GM03348 (cell line): Measurements from ENCODE around the gene THSD4.
A peak's percentile ranks its signal among the peaks of the same experiment; 100 is the strongest.

Source experiments
- DNase-seq: peaks from one replicate; pipeline ENCODE4 v3.0.0; 2012; ENCODE audit warnings: low spot score

The THSD4 gene

DNA sequence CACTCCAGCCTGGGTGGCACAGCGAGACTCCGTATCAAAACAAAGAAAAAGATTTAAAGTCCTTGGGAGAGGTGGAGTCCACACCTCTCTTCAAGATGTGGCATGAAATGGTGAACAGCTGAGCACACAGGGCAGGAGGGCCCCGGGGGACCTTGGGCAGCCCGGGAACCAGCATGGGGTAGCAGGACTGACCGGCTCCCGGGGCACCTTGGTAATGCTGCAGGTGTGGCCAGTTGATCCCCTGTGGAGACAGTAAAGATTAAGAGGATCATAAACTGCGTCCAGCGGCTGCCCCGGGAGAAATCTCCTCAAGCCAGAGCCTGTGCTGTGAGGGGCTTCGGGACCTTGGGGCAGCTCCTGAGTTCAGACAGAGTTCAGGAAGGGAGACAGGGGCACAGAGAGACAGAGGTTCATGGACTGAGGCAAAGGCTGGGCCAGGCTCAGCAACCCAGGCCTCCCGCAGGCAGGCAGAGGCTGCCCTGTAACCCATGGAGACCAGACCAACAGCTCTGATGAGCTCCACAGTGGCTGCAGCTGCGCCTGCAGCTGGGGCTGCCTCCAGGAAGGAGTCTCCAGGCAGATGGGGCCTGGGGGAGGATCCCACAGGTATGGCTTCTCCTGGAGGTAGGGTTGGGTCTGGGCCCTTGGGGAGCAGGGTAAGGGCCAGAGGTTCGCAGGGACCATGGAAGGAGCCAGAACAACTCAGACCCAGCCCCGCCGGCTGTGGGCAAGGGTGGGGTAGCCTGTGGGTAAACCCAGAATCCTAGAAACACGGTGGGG lies 695.2 kb downstream of the THSD4 start, which contains the start of gene NR2E3:
Gene NR2E3, plus strand, starts transcription at position 299 of the 780 bp plus-strand sequence. Its CDS starts 190 bp downstream, at position 489.
- no peak for DNase-seq

DNA sequence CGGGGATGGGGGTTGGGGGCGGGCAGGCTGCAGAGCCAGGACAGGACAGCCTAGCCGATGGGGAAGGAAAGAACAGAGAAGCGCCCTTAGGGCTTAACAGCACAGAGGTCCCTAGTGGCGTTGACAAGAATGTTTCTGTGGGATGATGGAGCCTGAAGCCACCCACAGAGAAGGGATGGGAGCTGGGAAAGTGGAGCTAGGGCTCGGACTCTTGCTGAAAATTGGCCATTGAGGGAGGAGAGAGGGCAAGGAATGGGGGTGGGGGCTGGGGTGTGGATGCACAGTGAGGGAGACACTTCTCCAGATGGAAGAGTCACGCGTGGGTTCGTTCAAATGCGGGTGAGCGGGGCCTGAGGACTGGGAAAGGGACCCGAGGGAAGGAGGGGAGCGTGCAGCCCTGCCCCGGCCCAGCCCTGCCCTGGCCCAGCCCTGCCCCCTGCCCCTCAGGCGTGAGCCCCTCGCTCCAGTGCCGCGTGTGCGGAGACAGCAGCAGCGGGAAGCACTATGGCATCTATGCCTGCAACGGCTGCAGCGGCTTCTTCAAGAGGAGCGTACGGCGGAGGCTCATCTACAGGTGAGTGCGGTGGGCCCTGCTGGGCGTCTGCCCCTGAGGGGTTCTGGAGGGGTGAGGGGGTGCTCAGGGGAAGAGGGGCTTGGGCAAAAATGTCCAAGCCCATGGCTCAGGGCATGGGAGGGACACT lies 695.9 kb downstream of the THSD4 start:
- DNase-seq: no peak

DNA sequence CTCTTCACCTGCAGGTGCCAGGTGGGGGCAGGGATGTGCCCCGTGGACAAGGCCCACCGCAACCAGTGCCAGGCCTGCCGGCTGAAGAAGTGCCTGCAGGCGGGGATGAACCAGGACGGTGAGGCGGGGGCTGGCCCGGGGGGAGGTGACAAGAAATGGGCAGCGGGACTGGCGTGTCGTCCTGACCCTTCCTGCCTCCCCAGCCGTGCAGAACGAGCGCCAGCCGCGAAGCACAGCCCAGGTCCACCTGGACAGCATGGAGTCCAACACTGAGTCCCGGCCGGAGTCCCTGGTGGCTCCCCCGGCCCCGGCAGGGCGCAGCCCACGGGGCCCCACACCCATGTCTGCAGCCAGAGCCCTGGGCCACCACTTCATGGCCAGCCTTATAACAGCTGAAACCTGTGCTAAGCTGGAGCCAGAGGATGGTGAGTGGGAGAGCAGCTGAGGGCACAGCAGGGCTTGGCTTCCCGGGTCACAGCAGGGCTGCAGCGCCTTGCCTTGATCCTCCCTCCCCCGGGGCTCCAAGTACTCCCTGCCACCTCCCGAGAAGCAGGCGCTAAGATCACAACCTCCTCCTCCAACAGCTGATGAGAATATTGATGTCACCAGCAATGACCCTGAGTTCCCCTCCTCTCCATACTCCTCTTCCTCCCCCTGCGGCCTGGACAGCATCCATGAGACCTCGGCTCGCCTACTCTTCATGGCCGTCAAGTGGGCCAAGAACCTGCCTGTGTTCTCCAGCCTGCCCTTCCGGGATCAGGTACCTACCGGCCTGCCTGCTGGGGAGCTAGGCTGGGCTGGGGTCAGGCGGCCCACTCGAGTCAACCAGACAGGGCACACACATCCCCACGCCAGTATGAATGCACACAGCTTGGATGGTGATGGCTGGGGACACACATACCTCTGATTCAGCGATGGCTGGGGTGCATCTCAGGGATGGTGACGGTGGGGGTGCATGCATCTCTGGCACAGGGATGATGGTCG lies 696.8 kb downstream of the THSD4 start:
- DNase-seq: no peak

DNA sequence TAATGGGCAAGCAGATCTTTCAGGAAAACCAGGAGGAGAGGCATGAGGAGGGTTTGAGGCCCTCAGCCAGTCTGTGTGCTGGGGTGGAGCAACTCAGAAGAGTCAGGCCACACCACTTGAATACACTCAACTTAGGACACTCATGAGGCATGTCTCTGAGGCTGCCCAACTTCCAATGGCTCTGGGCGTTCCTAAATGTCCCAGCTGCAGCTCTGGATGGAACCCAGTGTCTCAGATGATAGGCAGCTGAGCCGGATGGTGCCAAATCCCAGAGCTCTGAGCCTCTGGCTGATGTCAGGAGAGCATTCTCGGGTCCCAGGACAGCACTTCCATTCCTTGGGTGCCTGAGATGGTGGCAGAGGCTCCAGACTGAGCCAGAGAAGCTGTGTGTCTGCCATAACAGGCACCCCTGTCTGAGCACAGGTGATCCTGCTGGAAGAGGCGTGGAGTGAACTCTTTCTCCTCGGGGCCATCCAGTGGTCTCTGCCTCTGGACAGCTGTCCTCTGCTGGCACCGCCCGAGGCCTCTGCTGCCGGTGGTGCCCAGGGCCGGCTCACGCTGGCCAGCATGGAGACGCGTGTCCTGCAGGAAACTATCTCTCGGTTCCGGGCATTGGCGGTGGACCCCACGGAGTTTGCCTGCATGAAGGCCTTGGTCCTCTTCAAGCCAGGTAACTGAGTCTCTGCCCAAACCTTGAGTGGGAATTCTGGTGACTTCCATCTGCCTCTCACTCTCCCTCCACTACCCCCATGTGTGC lies 697.9 kb downstream of the THSD4 start:
- peak; percentile 41 for DNase-seq

DNA sequence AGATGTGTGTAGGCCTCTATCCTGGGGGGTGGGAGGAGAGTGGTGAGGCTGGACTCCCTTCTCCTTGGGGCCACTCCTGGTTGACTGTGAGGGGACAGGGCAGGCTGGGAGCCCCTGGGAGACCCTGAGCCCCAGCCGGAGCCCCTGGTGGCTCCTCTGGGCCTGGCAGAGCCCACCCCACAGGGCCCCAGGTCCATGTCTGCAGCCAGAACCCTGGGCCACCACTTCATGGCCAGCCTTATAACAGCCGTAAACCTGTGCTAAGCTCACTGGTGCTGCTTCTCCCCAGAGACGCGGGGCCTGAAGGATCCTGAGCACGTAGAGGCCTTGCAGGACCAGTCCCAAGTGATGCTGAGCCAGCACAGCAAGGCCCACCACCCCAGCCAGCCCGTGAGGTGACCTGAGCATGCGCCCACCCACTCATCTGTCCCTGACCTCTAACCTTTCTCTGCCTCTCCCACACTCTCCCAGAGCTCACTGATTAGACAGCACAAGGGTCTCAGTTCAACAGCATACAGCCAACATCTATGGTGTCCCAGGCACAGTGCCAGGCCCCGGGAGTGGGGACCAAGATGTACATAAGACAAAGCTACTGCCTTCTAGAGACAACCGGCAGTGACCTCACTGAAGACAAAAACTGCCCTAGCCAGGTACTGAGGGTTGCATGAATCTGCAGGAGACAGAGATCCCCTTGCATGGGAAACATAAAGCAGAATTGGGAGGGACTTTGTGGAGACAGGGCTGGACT lies 698.6 kb downstream of the THSD4 start:
- no peak for DNase-seq

DNA sequence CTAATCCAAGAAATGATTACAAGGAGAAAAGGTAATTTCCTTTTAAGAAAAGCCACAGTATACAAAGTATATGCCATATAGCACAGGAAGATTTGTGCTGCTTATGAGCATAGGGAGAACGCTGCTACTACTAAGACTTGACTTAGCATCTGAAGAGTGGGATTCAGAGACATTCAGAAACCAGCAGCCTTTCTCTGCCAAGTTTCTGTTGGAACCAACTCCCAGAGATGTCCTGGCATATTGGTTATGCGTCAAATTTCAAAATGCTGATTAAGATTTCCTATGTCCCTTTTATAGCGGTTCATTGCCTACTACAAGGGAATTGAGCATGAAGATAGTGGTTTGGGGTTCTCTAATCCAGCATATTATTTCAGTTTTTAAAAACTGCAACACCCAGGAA lies 700.0 kb downstream of the THSD4 start:
- DNase-seq: no peak

DNA sequence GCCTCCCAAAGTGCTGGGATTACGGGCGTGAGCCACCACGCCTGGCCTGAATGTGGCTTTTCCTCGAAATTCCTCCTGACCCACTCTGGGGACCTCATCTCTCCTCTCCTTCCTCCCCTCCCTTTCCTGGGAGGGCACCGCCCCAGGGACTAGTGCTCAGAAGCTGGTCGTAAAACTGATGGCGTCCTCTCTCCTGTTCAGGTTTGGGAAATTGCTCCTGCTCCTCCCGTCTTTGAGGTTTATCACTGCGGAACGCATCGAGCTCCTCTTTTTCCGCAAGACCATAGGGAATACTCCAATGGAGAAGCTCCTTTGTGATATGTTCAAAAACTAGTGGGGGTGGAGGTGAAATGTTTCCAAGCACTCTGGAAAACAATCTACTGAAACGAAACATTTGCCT lies 702.1 kb downstream of the THSD4 start:
- no peak for DNase-seq

DNA sequence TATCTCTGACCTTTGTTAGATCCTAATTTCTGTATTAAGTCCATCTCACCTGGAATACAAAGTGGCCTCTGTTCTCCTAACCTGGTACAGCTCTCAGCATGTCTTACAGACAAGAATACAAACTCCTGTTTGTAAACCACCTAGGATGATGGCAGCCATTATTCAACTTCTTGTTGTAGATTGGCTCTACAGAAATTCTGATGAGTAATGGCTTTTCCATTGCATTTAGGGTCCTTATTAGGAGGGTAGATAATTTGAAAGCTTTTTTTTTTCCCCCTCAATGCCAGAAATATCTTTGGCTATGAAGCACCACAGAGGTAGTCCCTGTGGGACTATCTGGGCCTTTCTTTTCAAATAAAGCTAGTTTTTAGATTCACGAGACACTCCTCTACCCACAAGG lies 704.9 kb downstream of the THSD4 start:
- no peak for DNase-seq

DNA sequence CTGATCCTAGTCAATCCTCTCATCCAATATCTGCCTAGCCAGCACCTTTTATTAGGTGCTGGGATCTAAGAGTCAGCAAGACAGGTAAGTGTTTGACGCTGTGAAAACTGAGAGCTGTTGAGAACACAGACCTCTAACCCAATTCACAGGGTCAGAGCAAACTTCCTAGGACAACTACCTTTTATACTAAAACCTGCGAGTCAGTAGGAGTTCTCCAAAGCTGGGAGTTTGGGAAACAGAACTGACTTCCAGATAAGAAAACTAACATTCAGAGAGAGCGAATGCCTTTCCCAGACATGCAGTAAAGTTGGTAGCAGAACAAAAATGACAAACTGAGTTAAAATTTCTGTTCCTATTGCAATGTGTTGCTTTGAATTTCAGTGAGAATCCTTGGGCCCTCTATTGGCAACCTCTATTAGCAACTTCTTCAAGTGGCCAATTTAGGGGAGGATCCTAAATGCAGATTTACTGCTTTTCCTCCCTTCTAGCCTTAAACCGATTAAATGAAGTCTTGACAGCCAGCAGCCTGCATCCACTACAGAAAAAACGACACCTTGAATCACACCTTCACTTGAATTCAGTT lies 706.4 kb downstream of the THSD4 start:
- no peak for DNase-seq

DNA sequence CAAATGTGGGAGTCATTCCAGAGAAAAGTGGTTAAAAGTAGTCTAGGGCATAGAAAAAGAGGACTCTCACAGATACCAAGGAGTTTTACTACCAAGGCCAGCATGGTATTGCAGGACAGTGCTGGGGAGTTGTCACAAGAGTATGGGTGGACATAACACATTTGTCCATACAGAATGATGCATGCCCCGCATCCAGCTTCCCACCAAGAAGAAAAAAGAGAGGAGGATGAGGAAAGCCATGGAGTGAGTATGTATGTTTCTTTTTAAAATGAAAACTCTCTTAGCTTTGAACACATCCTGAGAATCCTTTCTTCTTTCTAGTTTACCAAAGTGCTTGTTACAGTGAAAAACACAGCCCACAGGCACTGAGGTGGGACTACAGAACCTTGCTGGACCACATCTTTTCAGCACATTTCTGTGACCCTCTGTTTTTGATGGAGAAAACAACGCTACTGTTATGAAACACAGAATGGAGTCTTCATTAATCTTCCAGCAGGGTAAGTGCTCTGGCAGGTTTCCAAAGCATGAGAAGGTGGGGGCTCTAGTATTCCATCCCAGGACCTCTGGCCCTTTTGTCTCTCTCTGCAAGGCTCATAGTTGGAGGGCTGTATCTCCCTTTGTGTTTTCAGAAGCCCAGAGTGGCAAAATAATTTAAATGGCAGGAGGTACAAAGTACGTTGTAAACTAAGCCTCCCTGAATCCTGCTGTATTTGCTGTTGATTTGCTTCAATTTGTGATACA lies 707.8 kb downstream of the THSD4 start:
- DNase-seq: no peak

DNA sequence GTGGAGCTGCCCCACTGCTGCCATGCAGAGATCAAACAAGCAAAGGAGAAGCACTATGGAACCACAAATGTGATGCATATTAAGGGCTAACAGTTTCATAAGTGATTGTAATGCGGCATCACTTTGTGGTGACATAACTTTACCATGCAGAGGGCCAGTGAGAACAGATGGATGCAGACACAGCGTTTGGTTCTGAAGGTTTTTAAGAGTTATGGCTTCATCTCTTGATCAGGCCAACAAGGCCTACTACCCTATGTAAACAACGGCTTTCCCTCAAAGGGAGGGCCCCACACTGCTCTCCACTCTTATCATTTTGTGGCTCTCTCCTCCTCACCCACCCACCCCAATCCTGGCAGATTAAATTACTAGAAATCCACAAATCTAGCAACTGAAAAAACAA lies 708.5 kb downstream of the THSD4 start:
- DNase-seq: no peak

DNA sequence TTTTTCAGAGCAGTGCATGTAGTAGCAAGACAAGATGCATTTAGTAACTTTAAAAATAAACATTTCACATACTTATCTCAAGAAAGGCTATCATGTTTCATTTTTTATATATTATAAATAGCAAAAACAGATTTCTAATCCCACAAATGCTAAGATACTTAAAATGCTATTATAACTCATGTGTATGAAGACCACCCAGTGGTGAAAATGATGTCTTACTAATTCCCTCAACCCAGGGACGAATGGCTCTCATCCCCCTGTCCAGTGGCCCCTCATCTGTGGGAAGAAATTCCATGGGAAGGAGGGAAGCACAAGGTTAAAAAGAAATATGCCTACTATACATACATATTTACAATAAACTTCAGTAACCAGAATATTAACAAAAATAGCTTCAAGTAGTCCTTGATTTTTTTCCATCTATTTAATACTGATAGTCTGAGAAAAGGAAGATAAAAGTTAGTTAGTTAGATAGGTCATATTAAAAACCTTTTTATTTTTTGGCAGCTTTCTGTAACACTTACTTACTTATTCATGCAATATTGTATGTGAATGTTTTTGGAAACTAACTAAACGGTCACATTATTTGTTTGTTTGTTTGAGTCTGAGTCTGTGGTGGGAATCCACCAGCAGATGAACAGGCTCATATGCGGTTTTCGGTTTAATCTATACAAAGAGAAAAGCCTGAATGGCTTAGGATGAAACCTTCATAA lies 709.9 kb downstream of the THSD4 start:
- DNase-seq: no peak

DNA sequence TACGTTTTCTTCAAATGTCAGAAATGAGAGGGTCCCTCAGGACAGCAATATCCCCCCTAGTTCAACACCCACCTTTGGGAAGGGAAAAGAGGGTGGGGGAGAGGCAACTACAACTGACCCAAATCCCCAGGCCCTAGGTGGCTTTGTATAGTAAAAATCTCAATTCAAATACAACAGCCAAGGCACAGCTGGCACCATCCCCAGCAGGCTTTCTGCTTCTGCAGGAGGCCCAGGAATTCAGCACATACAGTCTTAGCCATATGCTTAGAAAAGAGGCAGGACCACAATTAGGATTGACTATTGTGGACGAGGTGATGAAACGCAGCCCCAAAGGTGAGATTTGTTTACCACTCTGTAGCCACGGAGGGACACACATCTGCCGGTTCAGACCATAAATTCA lies 710.9 kb downstream of the THSD4 start:
- DNase-seq: no peak

DNA sequence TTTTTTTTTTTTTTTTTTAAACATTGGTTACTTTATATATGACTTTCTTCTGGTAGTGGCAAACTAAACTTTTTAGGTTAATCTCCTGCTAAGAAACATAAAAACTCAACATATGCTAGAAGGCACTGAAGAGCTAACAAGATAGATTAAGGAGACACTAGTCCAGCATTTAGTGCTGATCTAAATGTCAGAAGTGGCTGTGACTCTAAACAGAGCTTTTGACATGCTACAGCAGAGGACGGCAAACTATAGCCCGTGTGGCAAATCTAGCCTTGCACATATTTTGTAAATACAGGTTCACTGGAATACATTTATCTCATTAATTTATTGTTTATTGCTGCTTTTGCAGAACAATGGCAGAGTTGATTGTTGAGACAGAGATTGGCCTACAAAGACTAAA lies 715.7 kb downstream of the THSD4 start:
- no peak for DNase-seq
